Activated CD4-positive, alpha-beta T cell treated with anti-CD3 and anti-CD28 coated beads, Interleukin-2, amount 10 ng/mL, durations not matched to agents 24 days and 14 days (primary cell): ENCODE results near the gene MARCHF2. TPM values are rescaled to one million over a fixed set of nuclear protein-coding genes. Genes with fewer than 3 reads are reported as not detected.

Source experiments
- DNase-seq: peaks from one replicate; pipeline ENCODE4 v3.0.0; 2022
- H3K27ac Mint-ChIP-seq: one replicate; pipeline ENCODE4 v1.8.0; 2022; ENCODE audit warnings: mild to moderate bottlenecking, mixed read lengths
- H3K27me3 Mint-ChIP-seq: one replicate; pipeline ENCODE4 v1.8.0; 2022; ENCODE audit warnings: mixed read lengths
- H3K36me3 Mint-ChIP-seq: one replicate; pipeline ENCODE4 v1.8.0; 2022; ENCODE audit warnings: low read depth, mild to moderate bottlenecking, mixed read lengths
- H3K4me1 Mint-ChIP-seq: one replicate; pipeline ENCODE4 v1.8.0; 2021; ENCODE audit warnings: mixed read lengths
- H3K4me3 Mint-ChIP-seq: one replicate; pipeline ENCODE4 v1.8.0; 2022; ENCODE audit warnings: mild to moderate bottlenecking, moderate library complexity, mixed read lengths
- H3K9me3 Mint-ChIP-seq: one replicate; pipeline ENCODE4 v1.8.0; 2021; ENCODE audit warnings: mixed read lengths
- intact Hi-C: fragments of 100-400 bp; cut with micrococcal nuclease; formaldehyde crosslinking; loops from one replicate; pipeline ENCODE4 v1.15.1; 2023
- total RNA-seq: library from RNA; stranded (reverse); gene quantifications from 2 replicates; pipeline ENCODE4 v1.2.3, GENCODE V29; 2022

Gene MARCHF2
- total RNA-seq, 1 donor from 2014 or later: 7.9 TPM

DNA sequence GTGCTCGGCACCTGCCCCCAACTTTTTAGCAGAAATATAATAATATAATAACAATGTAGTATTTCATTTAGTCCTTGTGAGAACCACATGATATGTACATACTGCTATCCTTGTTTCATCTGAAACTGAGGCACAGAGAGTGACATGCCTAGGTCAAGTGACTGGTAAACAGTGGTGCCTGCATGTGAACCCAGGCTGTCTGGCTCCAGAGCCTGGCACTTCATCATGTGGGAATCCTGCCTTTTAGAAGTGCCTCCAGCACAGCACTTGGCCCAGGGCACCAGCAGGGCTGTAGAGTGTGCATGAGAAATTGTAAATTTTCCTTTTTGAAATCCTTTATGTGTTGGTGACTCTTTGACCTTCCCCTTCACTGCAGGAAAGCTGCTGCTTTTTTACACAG lies 61.9 kb downstream of the MARCHF2 start:
- no peak overlapping the region for H3K27ac Mint-ChIP-seq
- no peak for DNase-seq
- H3K9me3 Mint-ChIP-seq: no peaks in the 10 kb centered on the region
- H3K36me3 Mint-ChIP-seq: peaks cover 65% of the 10 kb centered on the region
- intact Hi-C loops: no loop called here
- H3K4me3 Mint-ChIP-seq: no peak overlapping the region
- no peaks in the 10 kb centered on the region for H3K27me3 Mint-ChIP-seq
- H3K4me1 Mint-ChIP-seq: peaks cover 34% of the 10 kb centered on the region

DNA sequence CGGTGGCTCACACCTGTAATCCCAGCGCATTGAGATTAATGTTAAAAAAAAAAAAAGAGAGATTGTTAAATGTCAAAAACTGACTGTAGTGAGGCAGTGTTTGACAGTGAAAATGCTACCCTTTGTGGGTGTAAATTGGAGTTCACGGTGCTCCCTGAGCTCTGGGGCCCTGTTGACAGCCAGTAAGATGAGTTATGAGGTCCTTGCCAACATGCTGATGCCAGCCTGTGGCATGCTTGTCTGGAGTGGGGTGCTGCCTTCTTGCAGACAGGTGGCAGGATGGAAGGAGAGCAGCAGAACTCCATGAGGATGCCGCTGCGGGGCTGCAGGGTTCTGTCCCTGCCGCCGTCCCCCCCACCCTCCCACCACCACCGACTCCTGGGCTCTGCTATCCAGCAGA lies 63.4 kb downstream of the MARCHF2 start:
- intact Hi-C loops: no loop called here
- no peaks in the 10 kb centered on the region for H3K27me3 Mint-ChIP-seq
- H3K4me1 Mint-ChIP-seq: peaks cover 40% of the 10 kb centered on the region
- no peaks in the 10 kb centered on the region for H3K9me3 Mint-ChIP-seq
- no peak overlapping the region for H3K4me3 Mint-ChIP-seq
- no peak for DNase-seq
- peaks cover 59% of the 10 kb centered on the region for H3K36me3 Mint-ChIP-seq
- no peak overlapping the region for H3K27ac Mint-ChIP-seq

DNA sequence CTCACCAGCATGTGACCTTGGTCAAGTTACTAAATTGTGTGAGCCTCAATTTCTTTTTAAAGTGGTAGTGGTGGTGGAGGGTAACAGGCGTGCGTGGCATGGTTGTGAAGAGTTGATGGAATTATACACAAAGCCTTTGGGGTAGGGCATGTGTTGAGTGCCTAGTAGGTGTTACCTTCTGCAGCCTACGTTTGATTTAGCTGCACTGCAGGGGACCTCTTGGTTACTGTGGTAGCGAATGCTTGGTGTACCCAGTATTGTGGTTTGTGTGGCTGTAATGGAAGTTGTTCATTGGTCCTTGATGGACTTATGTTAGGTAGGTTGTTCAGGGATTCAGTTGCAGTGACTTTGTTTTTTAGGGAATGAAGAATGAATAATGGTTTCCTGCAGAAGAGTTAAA lies 64.8 kb downstream of the MARCHF2 start:
- no peaks in the 10 kb centered on the region for H3K27me3 Mint-ChIP-seq
- DNase-seq: no peak
- no peaks in the 10 kb centered on the region for H3K9me3 Mint-ChIP-seq
- peak overlapping the region; percentile 74 for H3K27ac Mint-ChIP-seq
- H3K36me3 Mint-ChIP-seq: peaks cover 62% of the 10 kb centered on the region
- peaks cover 44% of the 10 kb centered on the region for H3K4me1 Mint-ChIP-seq
- H3K4me3 Mint-ChIP-seq: no peak overlapping the region
- intact Hi-C loops: no loop called here

DNA sequence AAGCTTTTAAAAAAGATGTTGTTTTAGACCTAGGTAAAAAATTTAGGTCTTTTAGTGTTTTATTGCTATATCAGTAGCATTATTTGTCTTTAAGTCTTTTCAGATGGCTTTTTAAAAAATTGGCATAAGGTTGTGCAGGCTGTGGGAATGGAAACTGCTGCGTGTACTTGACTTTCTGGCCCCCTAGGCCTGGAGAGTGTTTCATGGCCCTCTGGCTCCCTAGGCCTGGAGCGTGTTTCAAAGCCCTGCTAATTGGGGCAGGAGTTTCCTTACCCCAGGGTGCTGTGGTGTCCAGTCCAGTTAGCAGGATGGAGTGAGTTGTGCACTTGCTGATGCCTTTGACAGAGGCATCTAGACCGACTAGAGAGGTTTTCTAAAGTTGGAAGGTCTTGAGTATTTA lies 65.5 kb downstream of the MARCHF2 start:
- Mint-ChIP-seq H3K27ac (peak overlapping the region; percentile 22), H3K4me3 (no peak overlapping the region), H3K4me1 (peaks cover 41% of the 10 kb centered on the region), H3K36me3 (peaks cover 61% of the 10 kb centered on the region), H3K27me3 (no peaks in the 10 kb centered on the region), H3K9me3 (no peaks in the 10 kb centered on the region)
- intact Hi-C loops: no loop called here
- DNase-seq: no peak

DNA sequence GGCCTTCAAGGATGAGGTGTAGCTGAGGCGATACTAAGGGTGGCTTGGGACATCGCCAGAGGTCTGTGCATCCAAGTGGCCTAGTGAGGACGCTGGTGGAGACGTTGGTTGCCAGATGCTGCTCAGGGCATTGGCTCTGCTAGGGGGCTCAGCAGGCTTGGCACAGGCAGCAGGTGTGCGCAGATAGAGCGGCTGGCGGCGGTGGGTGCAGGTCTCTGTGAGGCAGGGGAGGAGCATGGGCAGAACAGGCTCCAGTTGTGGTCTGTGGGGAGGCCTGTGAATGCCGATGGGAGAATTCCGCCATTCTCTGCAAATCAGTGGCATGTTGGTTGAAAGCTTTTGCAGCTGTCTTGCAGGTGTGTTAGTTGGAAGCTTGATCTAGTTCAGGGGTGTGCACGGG lies 68.1 kb downstream of the MARCHF2 start:
- Mint-ChIP-seq H3K27me3 (no peaks in the 10 kb centered on the region), H3K36me3 (peaks cover 58% of the 10 kb centered on the region), H3K4me3 (no peak overlapping the region), H3K9me3 (no peaks in the 10 kb centered on the region), H3K4me1 (peaks cover 33% of the 10 kb centered on the region), H3K27ac (peak overlapping the region; percentile 39)
- DNase-seq: no peak
- intact Hi-C loops: no loop called here

DNA sequence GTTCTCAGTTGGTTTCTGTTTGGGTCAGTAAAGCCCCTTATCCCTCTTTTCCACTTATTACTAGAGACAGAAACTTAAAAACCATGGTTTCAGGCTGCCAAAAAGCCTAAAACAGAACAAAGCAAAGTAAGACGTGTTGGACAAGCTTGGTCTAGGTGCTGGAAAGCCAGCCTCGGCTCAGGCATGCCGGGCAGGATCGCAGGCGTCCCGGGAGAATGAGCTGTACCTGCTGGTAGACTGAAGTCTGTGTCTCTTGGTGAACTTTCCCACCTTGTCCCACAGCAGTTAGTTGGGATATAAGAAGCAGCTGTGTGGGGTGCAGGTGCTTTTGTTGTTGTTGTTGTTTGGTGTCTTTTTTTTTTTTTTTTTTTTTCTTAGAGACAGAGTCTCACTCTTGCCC lies 68.5 kb downstream of the MARCHF2 start:
- Mint-ChIP-seq H3K4me1 (peaks cover 36% of the 10 kb centered on the region), H3K4me3 (no peak overlapping the region), H3K27me3 (no peaks in the 10 kb centered on the region), H3K9me3 (no peaks in the 10 kb centered on the region), H3K27ac (peak overlapping the region; percentile 30), H3K36me3 (peaks cover 59% of the 10 kb centered on the region)
- intact Hi-C loops: no loop called here
- no peak for DNase-seq

DNA sequence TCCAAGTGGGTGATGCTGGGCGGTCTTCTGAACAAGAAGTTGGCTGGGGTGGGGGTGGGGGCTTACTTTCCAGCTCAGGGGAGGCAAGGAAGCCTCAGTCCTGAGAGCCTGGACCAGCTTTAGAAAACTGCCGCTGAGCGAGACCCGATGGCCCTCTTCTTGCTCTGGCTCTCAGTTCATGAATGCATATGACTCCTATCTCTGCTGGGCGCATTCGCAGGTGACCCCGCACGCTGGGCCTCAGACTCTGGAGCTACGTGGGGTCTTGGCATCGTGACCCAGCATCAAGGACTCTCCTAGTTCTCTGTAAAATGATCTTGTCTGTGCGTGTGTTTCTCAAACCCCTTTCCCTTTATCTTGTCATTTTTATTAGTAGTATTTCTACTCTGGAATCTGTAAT lies 69.6 kb downstream of the MARCHF2 start:
- H3K4me1 Mint-ChIP-seq: peaks cover 42% of the 10 kb centered on the region
- peak overlapping the region; percentile 56 for H3K27ac Mint-ChIP-seq
- H3K4me3 Mint-ChIP-seq: no peak overlapping the region
- no peaks in the 10 kb centered on the region for H3K27me3 Mint-ChIP-seq
- intact Hi-C loops: no loop called here
- H3K36me3 Mint-ChIP-seq: peaks cover 62% of the 10 kb centered on the region
- no peak for DNase-seq
- H3K9me3 Mint-ChIP-seq: no peaks in the 10 kb centered on the region

DNA sequence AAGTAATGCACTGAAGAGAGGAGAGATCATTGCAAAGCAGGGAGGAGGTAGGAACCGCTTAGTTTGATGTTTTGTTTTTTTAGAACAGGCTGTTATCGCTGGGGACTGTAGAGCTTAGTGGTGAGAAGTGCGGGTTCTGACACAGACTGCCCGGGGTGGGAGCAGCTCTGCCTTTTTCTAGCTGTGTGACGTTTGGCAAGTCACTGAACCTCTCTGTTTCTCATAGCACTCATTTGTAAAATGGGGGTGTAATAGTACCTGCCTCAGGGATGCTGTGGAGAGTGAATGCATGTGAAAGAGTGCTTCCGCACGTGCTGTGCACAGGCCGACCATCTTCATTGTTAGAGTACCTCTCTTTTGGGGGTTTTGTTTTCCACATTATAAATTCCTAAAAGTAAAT lies 70.1 kb downstream of the MARCHF2 start:
- no peaks in the 10 kb centered on the region for H3K9me3 Mint-ChIP-seq
- H3K36me3 Mint-ChIP-seq: peaks cover 62% of the 10 kb centered on the region
- H3K4me1 Mint-ChIP-seq: peaks cover 42% of the 10 kb centered on the region
- no peaks in the 10 kb centered on the region for H3K27me3 Mint-ChIP-seq
- intact Hi-C loops: no loop called here
- no peak overlapping the region for H3K4me3 Mint-ChIP-seq
- peak overlapping the region; percentile 56 for H3K27ac Mint-ChIP-seq
- no peak for DNase-seq

DNA sequence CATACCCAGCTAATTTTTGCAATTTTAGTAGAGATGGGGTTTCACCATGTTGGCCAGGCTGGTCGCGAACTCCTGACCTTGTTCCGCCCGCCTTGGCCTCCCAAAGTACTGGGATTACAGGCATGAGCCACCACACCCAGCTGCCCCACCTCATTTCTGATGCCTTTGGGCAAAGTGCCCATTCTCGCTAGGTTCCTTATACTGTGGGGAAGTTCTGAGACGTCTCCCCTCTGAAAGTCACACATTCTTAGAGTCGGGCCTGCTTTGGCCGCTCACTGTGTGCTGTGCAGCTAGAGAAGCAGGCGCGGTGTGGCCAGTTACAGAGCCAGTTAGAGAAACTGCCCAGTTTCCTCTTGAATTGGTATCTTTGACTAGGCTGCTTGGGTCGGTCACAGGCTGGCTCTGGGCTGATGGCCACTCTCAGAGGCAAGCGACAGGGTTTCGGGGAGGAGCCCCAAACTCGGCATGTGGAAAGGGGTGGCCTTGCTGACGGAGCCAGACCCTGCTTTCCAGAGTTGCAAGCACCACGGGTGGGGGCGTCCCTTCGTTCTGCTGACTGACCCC lies 71.3 kb downstream of the MARCHF2 start:
- Mint-ChIP-seq H3K4me1 (peaks cover 41% of the 10 kb centered on the region), H3K27me3 (no peaks in the 10 kb centered on the region), H3K27ac (no peak overlapping the region), H3K36me3 (peaks cover 68% of the 10 kb centered on the region), H3K9me3 (no peaks in the 10 kb centered on the region), H3K4me3 (no peak overlapping the region)
- no peak for DNase-seq
- intact Hi-C loops: no loop called here

DNA sequence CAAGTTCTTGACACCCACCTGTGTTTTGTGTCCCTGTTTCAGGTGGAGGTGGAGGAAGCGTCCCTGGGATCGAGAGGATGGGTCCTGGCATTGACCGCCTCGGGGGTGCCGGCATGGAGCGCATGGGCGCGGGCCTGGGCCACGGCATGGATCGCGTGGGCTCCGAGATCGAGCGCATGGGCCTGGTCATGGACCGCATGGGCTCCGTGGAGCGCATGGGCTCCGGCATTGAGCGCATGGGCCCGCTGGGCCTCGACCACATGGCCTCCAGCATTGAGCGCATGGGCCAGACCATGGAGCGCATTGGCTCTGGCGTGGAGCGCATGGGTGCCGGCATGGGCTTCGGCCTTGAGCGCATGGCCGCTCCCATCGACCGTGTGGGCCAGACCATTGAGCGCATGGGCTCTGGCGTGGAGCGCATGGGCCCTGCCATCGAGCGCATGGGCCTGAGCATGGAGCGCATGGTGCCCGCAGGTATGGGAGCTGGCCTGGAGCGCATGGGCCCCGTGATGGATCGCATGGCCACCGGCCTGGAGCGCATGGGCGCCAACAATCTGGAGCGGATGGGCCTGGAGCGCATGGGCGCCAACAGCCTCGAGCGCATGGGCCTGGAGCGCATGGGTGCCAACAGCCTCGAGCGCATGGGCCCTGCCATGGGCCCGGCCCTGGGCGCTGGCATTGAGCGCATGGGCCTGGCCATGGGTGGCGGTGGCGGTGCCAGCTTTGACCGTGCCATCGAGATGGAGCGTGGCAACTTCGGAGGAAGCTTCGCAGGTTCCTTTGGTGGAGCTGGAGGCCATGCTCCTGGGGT lies 72.7 kb downstream of the MARCHF2 start:
- Mint-ChIP-seq H3K27me3 (no peaks in the 10 kb centered on the region), H3K36me3 (peaks cover 68% of the 10 kb centered on the region), H3K4me3 (no peak overlapping the region), H3K9me3 (no peaks in the 10 kb centered on the region), H3K4me1 (peaks cover 40% of the 10 kb centered on the region), H3K27ac (peak overlapping the region; percentile 95)
- intact Hi-C loops: no loop called here
- DNase-seq: no peak

DNA sequence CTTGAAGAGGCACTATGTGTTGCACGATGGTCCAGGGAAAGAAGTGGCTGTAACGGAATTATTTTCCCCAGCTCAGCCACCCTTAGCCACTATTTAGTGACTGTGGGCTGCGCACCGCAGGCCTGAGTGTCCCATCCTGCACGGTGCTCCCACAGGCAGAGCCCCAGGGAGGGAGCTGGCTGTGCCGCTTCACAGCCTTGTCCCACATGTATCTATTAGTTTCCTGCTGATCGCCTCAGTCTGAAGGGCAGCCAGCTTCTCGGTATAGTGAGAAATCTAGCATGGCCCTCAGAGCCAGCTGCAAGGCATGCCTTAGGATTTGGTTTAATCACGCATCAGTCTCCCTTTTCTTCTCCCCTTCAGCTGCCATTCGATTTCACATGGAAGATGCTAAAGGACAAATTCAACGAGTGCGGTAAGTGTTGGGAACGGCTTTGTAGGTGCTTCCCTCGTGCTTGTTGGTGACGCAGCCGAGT lies 73.6 kb downstream of the MARCHF2 start:
- no peaks in the 10 kb centered on the region for H3K27me3 Mint-ChIP-seq
- peak overlapping the region; percentile 68 for H3K4me3 Mint-ChIP-seq
- H3K36me3 Mint-ChIP-seq: peaks cover 62% of the 10 kb centered on the region
- DNase-seq: no peak
- no peaks in the 10 kb centered on the region for H3K9me3 Mint-ChIP-seq
- H3K27ac Mint-ChIP-seq: peak overlapping the region; percentile 95
- peaks cover 31% of the 10 kb centered on the region for H3K4me1 Mint-ChIP-seq
- intact Hi-C loops: no loop called here

DNA sequence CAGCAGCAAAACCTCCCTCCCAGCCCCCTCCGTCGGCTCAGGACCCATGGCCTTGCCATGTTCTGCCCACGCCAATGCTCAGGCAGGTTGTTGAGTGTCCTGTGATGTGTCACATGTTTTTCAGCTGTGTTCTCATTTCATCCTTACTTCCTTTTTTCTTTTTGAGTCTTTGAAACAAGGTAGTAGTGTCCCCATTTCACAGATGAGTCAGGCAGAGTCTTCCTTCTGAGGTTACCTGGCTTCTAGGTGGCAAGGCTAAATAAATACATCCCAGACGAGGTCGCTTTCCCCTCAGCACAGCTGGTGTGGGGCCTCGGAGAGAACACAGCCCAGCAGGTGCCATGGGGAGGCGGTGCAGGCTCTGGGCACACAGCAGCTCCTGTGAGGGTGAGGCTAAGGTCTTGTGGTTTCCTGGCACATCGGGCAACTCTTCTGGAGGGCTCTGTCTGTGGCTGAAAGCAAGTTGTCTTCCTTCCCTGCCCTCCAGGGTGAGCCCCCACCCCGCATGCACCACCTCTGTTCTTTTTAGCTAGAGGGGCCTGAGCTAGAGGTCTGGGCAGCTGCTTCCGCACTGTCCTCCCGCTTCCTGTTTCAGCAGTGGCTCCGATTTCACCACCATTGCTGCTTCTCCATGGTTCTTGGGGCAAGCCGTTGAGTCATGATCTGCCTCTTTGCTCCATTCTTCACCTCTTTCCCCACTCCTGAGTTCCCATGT lies 74.2 kb downstream of the MARCHF2 start:
- H3K4me1 Mint-ChIP-seq: peaks cover 28% of the 10 kb centered on the region
- peak overlapping the region; percentile 95 for H3K27ac Mint-ChIP-seq
- no peaks in the 10 kb centered on the region for H3K9me3 Mint-ChIP-seq
- intact Hi-C loops: no loop called here
- DNase-seq: peak; percentile 81
- H3K4me3 Mint-ChIP-seq: peak overlapping the region; percentile 68
- no peaks in the 10 kb centered on the region for H3K27me3 Mint-ChIP-seq
- H3K36me3 Mint-ChIP-seq: peaks cover 58% of the 10 kb centered on the region

DNA sequence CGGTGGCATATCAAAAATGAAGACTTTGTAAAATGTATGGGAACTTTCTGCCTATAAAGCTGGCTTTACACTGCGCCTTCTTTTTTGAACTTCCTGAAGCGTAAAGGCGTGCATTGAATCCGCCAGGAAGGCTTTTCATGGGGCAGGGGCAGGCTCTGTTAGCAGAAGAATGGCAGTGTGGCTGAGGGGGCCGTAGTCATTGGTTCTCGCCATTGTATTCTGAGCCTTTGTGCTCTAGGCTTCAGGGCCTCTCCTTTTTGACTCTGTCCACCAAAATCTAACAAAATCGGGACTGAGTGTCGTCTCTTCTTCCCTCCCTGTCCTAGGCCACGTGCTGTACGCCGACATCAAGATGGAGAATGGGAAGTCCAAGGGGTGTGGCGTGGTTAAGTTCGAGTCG lies 75.3 kb downstream of the MARCHF2 start:
- intact Hi-C loops: no loop called here
- peaks cover 48% of the 10 kb centered on the region for H3K36me3 Mint-ChIP-seq
- H3K9me3 Mint-ChIP-seq: no peaks in the 10 kb centered on the region
- peak overlapping the region; percentile 95 for H3K27ac Mint-ChIP-seq
- no peaks in the 10 kb centered on the region for H3K27me3 Mint-ChIP-seq
- no peak for DNase-seq
- H3K4me3 Mint-ChIP-seq: no peak overlapping the region
- H3K4me1 Mint-ChIP-seq: peaks cover 23% of the 10 kb centered on the region
